GM18508 (cell line): ENCODE data around the gene ITLN2.
"Not testable (repeated sequence)": the region's sequence is repeated elsewhere in the genome, so short reads cannot be mapped to it uniquely, and the experiment has no call there.

Source experiments
- ATAC-seq: cut with Tn5 transposase; IDR thresholded peaks from one replicate; pipeline ENCODE4 v1.9.1; 2021; ENCODE audit warnings: moderate number of reproducible peaks; ENCODE audit not compliant: insufficient read depth, unreplicated experiment

ITLN2 gene

GRCh38 chr1:160956966-160957365 lies 2.4 kb upstream of the ITLN2 start:
- ATAC-seq, result no peak

- ATAC-seq, result no peak
Measured at GRCh38 chr1:160953030-160953429, 1.6 kb downstream of the ITLN2 start.

GRCh38 chr1:160952129-160952510 lies 2.5 kb downstream of the ITLN2 start:
- no peak for ATAC-seq

GRCh38 chr1:160951443-160952128 lies 3.0 kb downstream of the ITLN2 start:
- no peak for ATAC-seq

GRCh38 chr1:160950657-160951056 lies 4.0 kb downstream of the ITLN2 start:
- no peak for ATAC-seq

GRCh38 chr1:160949881-160950280 lies 4.7 kb downstream of the ITLN2 start:
- ATAC-seq, result no peak

GRCh38 chr1:160949216-160949880 lies 5.3 kb downstream of the ITLN2 start:
- ATAC-seq, result not testable (repeated sequence)

GRCh38 chr1:160947174-160947759 lies 7.3 kb downstream of the ITLN2 start:
- not testable (repeated sequence) for ATAC-seq

GRCh38 chr1:160945881-160946280 lies 8.7 kb downstream of the ITLN2 start:
- ATAC-seq, result not testable (repeated sequence)

- ATAC-seq, result no peak
Measured at GRCh38 chr1:160945079-160945478, 9.5 kb downstream of the ITLN2 start.

GRCh38 chr1:160942926-160943325 lies 11.7 kb downstream of the ITLN2 start:
- ATAC-seq, result no peak

GRCh38 chr1:160936666-160937065 lies 17.9 kb downstream of the ITLN2 start:
- ATAC-seq, result not testable (repeated sequence)

GRCh38 chr1:160935527-160936258 lies 18.9 kb downstream of the ITLN2 start:
- no peak for ATAC-seq

- ATAC-seq, result not testable (repeated sequence)
Measured at GRCh38 chr1:160933305-160933704, 21.3 kb downstream of the ITLN2 start.

GRCh38 chr1:160925652-160926244 lies 28.9 kb downstream of the ITLN2 start:
- no peak for ATAC-seq

- ATAC-seq, result no peak
Measured at GRCh38 chr1:160924791-160925651, 29.6 kb downstream of the ITLN2 start.

GRCh38 chr1:160916666-160917065 lies 37.9 kb downstream of the ITLN2 start:
- no peak for ATAC-seq

GRCh38 chr1:160913229-160913628 lies 41.4 kb downstream of the ITLN2 start:
- not testable (repeated sequence) for ATAC-seq

GRCh38 chr1:160911925-160912324 lies 42.7 kb downstream of the ITLN2 start:
- no peak for ATAC-seq

GRCh38 chr1:160911441-160911840 lies 43.2 kb downstream of the ITLN2 start:
- ATAC-seq, result no peak
